ENCODE measurements around the gene CATSPERE. TPM values are rescaled to one million over a fixed set of nuclear protein-coding genes. Genes with fewer than 3 reads are reported as not detected.

CATSPERE gene, protein sequence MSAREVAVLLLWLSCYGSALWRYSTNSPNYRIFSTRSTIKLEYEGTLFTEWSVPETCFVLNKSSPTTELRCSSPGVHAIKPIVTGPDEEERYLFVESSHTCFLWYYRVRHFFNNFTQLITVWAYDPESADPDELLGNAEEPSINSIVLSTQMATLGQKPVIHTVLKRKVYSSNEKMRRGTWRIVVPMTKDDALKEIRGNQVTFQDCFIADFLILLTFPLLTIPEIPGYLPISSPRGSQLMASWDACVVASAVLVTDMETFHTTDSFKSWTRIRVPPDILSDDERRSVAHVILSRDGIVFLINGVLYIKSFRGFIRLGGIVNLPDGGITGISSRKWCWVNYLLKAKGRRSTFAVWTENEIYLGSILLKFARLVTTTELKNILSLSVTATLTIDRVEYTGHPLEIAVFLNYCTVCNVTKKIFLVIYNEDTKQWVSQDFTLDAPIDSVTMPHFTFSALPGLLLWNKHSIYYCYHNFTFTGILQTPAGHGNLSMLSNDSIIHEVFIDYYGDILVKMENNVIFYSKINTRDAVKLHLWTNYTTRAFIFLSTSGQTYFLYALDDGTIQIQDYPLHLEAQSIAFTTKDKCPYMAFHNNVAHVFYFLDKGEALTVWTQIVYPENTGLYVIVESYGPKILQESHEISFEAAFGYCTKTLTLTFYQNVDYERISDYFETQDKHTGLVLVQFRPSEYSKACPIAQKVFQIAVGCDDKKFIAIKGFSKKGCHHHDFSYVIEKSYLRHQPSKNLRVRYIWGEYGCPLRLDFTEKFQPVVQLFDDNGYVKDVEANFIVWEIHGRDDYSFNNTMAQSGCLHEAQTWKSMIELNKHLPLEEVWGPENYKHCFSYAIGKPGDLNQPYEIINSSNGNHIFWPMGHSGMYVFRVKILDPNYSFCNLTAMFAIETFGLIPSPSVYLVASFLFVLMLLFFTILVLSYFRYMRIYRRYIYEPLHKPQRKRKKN
- total RNA-seq = 1 to 10 TPM in 1 of 2 donors, under 1 TPM in 1; 1.00 to 4.5 TPM

DNA sequence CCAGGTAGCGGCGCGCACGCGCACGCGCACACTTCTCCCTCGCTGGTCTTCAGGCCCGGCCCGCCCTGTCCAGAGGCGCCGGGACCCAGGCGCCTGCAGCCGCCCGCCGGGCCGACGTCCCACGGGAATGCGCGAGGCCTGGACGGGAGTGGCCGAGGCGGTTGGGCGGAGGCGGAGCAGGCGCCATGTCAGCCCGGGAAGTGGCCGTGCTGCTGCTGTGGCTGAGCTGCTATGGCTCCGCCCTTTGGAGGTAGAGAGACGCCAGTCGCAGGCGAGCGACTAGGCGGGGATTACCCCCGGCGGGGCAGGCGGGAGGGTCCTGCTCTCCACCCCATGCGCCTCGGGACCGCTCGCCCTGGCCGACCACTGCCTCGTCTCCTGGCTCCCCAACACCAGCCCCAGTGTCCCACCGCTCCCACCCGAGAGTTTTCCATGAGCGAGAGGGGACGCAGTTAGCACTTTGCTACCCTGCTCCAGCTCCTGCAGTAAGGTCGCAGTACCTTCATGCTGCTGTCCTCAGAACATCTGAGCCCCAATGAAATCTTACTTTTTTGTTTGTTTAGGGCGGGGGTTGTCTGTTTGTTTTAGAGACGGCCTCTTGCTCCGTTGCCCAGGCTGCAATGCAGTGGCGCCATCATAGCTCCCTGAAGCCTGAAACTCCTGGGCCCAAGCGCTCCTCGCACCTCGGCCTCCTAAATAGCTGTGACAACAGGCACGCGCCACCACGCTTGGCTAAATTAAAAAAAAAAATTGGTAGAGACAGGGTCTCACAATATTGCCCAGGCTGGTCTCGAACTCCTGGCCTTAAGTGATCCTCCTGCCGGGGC is at the start of gene CATSPERE:
CATSPERE (plus strand) TSS at position 29 of the 827 bp plus-strand sequence; CDS start at position 186, 157 bp downstream.

DNA sequence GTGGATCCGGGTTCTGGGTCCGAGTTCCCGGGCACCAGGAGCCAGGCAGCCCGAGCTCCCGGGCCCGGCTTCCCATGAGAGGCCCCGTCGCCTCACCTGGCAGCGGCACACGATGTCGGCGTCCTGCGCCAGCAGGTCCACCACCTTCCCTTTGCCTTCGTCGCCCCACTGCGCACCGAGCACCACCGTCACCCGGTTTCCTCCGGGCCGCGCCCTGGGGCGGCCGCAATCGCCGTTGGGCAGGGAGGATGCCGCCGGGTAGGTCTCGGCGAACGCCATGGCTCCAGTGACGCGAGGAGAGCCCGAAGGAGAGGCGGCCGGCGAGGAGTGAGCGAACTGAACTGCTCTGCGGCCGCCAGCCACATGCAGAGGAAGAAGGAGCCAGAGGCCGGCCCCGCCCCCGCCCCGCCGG is 9.5 kb upstream of the CATSPERE start, which contains the start of gene ADSS2:
ADSS2 (minus strand) TSS at position 371 of the 412 bp plus-strand sequence; CDS start at position 279, 92 bp downstream.

DNA sequence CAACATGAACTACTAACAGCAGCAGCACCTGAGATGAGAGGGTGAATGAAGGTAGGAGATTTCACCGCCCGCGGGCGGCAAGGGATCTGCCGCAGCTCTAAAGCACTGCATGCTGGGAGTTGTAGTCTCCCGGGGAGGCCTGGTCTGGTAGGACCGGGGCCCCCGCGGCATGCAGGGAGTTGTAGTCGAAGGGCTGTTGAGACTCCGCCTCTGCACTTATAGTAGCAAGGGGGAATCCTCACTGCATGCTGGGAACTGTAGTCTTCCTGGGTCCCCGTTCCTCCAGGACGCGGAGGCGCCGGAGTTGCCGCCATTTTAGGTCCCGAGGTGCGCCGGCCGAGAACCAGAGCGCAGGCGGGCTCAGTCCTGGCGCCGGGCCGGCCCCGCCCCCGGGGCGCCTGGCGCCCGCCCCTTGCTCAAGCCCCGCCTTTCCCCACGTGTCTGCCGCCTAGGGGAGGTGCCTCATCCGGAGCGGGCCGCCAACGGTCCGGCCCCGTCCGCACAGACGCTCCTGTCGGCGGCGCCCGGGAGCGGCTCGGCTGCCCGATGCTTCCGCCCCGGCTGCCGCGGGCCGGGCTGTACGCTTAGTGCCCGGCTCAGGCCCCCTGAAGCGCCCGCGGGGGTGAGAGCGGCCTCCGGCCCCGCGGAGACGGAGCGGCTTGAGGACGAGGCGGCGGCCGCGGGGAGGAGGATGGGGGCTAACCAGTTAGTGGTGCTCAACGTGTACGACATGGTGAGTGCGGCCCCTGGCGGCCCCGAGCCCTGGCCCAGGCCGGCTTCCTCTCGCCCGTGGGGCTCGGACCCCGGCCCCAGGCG is 191.8 kb downstream of the CATSPERE start, which contains the start of gene DESI2:
DESI2 (plus strand) TSS at position 504 of the 816 bp plus-strand sequence; CDS start at position 692, 188 bp downstream.

Small RNAs within 50 kb of the gene (small RNA-seq; reads per million reads assigned to genes)
- gene CYCSP5 = 0 reads per million in 2 donors

Other genes starting within 250 kb of the CATSPERE start
- 10 to 100 TPM; 32.7 to 55.9 TPM for gene ADSS2, start 9.4 kb upstream of the CATSPERE start, total RNA-seq
- gene DESI2, start 191.9 kb downstream of the CATSPERE start, total RNA-seq = 10 to 100 TPM; 26.8 to 39.0 TPM